Retinal pigment epithelial cell (primary cell): Measurements from ENCODE around the gene LEMD2.
A peak's percentile ranks its signal among the peaks of the same experiment; 100 is the strongest.

Experiments used
- DNase-seq: peaks from one replicate; pipeline ENCODE4 v3.0.0-alpha.2; 2010; ENCODE audit warnings: low read depth
- H3K4me3 ChIP-seq: 2 replicates; pipeline ENCODE4 v1.5.1; 2011; ENCODE audit warnings: mild to moderate bottlenecking, low read length, control low read depth, moderate library complexity
- TF ChIP-seq, protein P1 (sequence below): conservative IDR thresholded peaks from 2 replicates; pipeline ENCODE4 v1.5.1; 2011; ENCODE audit warnings: low read depth, low read length, control low read depth, inconsistent platforms

Gene LEMD2

GRCh38 chr6:33800248-33800969 lies 11.5 kb upstream of the LEMD2 start:
- no peak overlapping the region for H3K4me3 ChIP-seq
- no peak for DNase-seq
- TF ChIP-seq, protein P1, sequence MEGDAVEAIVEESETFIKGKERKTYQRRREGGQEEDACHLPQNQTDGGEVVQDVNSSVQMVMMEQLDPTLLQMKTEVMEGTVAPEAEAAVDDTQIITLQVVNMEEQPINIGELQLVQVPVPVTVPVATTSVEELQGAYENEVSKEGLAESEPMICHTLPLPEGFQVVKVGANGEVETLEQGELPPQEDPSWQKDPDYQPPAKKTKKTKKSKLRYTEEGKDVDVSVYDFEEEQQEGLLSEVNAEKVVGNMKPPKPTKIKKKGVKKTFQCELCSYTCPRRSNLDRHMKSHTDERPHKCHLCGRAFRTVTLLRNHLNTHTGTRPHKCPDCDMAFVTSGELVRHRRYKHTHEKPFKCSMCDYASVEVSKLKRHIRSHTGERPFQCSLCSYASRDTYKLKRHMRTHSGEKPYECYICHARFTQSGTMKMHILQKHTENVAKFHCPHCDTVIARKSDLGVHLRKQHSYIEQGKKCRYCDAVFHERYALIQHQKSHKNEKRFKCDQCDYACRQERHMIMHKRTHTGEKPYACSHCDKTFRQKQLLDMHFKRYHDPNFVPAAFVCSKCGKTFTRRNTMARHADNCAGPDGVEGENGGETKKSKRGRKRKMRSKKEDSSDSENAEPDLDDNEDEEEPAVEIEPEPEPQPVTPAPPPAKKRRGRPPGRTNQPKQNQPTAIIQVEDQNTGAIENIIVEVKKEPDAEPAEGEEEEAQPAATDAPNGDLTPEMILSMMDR = no peak

DNA sequence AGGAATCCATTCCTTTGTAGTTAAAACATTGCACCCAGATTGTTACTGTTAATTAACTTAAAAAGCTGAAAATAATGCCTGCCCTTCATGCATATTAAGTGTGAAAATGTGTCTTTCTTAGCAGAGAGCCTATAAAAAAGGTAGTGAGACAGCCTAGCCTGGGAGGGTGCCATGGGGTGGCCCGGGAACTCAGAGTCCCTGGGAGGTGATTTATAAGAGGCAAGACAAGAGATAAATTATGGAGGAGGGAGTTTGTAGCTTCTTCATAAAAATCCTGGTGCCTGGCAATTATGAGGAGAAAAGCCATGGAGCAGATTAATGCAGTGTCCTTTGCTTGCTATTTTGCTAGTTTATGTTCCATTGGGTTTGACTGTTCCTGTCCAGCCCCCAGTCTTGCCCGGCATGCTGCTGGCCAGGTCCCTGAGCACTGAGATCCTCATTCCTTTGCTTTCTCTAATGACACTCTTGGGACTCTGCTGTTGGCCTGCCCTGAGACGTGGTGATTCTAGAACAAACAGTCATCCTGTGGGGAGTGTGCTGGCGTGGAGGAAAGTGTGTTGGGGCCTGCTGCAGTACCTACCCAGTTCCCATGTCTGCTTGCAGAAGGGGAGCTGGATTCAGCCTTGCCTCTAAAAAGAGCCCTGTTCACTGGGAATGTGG lies 10.7 kb upstream of the LEMD2 start:
- H3K4me3 ChIP-seq = no peak overlapping the region
- TF ChIP-seq, protein P1 = no peak
- no peak for DNase-seq

DNA sequence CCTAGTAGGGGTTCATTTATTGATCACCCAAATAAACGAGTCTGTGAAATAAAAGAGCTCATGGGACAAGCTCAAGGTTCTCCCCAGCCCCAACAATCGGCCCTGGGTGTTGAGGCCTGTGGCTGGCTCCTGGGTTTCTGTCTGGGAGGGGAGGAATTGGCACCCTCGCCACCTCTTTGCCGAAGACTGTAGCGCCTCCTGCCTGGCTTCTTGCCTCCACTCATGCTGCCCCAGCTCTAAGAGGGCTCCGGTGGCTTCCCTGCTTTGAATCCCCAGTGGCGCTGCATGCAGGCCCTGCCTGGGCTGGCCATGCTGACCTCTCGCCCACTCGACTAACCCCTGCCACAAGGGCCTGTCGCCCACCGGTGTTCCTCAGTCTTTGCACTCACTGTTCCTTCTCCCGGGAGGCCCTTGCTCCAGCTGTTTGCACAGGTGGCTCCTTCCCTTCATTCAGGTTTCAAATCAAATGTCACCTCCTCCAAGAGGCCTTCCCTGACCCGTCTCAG lies 9.5 kb upstream of the LEMD2 start:
- no peak overlapping the region for H3K4me3 ChIP-seq
- DNase-seq = no peak
- TF ChIP-seq, protein P1 = no peak

GRCh38 chr6:33797626-33798342 lies 8.9 kb upstream of the LEMD2 start:
- no peak overlapping the region for H3K4me3 ChIP-seq
- DNase-seq = no peak
- TF ChIP-seq, protein P1 = no peak

DNA sequence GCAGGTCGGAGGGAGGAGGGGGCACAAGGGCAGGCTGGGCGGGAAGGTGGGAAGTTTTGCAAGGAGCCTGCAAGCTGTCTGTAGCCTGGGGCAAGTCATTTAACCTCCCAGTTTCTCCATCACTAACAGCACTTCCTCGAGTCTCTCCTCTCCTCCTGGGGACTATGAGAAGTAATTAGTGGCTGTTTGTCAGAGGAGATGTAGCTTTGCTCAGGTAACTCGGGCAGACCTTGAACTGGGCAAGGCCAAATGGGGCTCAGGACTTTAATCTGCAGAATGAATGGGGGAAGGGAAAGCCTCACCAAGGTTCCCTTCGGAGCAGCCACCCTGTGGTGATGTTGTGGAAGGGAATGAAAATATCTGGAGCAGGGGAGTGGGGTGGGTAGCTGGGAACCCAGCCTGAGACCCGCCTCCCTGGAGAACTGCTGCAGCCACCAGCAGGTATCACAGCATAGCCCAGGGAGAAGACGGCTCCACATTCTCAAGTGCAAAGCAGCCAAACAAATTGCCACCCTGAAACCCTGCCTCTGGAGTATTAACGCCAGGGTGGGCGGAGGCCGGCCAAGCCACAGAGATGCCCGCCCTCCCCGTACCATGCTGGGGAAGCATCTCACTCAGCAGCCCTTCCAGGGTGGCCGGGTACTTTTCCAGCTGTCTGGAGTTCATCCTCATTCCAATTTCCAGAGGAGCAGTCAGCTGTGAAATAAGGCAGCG lies 6.1 kb upstream of the LEMD2 start:
- TF ChIP-seq, protein P1 = peak; percentile 32
- H3K4me3 ChIP-seq = no peak overlapping the region

GRCh38 chr6:33792981-33793380 lies 4.1 kb upstream of the LEMD2 start:
- H3K4me3 ChIP-seq = no peak overlapping the region
- TF ChIP-seq, protein P1 = no peak
- no peak for DNase-seq

More for the DNA sequence above, 6.1 kb upstream of the LEMD2 start:
- no peak for DNase-seq
